ENCODE measurements around the gene WDFY4.

Gene WDFY4

DNA sequence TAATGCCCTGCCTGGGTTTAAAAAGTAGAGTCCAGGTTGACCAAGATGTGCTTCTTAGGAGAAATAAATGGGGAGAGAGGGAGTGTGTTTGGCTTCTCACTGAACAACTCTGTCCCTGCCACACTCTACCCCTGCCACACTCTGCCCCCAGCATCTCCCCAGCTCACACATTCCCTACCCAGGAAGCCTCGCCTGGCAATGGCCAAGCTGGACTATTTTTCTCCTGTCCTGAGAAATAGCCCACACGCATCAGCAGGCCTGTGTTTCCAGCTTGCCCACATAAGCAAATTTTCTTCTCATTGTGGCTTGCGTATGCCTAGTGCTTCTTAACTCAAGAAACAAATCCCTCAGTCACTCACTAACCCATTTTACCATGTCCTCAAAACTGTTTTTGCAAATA, 253.1 kb downstream of the WDFY4 start:
- no peak for DNase-seq (ENCODE audit: low read depth in 2 of 3, low spot score in 2 of 3)

DNA sequence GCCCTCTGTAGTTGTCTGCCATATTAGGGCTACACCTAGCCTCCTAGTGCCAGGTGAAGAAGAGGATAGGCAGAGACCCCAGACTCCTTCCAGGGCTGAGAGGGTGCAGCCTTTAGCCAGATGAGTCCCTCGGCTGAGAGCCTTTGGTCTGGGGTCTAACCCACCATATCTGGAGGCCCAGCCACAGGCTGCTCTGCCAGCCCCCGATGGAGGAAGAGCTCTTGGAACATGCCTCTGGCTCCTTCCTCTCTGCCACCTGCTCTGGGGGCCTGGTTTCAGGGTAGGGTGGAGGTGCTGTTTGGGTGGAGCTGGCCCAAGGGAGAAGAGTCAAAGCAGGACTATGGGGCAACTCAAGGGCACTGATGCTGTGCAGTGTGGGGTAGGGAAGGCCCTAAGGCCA, 253.6 kb downstream of the WDFY4 start:
- no peak for DNase-seq (ENCODE audit: low read depth in 2 of 3, low spot score in 2 of 3)

DNA sequence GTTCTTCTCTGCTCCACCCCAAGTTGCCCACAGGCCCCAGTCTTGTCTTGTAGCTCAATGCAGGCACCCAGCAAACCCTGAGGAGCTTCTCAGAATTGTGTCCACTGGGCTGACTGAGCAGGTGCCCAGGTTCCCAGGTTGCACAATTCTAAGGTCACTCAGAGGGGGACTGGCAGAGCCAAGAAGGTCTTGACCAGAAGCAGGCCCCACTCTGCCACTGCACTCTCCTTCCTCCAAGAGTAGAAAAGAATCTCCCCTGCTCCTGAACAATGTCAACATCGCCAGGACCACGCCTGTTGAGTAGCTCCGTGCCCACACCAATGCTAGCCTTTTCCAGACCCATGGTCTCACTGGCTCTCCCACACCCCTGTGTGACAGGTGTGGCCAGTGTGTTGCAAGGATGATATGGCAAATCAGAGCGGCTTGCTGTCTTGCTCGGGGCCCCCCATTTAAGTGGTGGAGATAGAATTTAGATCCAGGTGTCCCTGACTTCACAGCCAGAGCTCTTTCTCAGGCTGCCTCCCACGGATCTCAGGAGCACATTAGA, 254.4 kb downstream of the WDFY4 start:
- DNase-seq (ENCODE audit: low read depth in 2 of 3, low spot score in 2 of 3) = no peak

DNA sequence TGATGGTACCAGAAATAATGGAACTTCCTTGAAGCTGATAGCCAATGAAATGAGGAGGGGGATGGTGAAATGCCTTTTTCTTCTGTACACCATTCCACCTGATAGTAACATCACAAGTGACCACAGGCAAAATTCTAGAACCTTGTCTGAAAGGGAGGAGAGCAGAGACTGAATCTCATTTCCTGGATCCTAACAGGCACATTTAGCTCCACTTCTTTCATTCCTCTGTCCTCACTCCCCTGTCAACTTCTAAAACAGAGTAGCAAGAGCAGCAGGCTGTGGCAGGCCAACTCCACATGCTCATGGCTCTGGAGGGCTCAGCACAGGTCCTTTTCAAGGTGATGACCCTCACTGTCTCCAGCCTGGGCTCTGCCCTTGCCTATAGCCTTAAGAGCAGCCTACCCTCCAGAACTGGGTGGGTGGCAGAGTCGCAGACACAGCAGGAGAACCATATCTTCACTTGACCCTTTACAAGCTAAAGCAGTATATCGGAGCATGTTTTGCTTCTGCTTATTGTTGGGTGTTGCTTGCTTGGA, 255.2 kb downstream of the WDFY4 start, which contains the start of gene LRRC18:
Gene LRRC18 (minus strand): TSS at position 51 of the 536 bp plus-strand sequence. CDS start 25,685 bp downstream, outside the sequence.
- no peak for DNase-seq (ENCODE audit: low read depth in 2 of 3, low spot score in 2 of 3)

DNA sequence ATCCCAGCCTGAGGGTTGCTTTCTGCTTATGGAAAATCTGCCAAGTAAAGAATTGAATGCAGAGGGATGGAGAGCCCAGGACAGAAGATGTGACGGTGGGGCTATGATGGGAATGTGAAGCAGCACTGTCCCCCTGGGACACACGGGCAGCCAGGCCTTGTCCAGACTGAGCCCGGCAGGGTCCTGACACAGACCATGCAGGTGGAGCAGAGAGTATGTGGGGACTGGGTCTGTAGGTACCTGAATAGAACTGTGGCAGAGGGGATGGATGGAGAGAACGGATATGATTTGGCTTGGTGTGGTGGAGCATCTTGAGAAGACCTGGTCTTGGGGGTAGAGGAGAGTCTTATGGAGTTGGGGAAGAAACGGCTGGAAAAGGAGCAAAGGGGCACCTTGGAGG, 255.7 kb downstream of the WDFY4 start:
- DNase-seq (ENCODE audit: low read depth in 2 of 3, low spot score in 2 of 3) = no peak

DNA sequence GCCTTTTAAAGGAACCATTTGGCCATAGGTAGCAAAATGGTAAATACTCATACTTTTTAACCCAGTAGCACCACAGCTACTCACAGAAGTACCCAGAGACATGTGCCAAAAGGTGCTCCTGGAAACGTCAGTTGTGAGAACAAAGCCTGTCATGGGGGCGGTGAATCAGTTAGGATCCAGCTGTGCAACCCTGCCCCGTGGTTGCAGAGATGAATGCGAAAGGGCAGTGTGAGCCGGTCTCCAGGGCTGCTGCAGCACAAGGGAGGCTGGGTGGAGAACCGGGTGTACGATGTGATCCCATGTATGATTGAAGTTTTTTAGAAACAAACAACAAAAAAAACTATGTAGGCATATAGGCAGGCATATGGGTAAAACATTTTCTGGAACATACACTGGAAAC, 256.3 kb downstream of the WDFY4 start:
- DNase-seq (ENCODE audit: low read depth in 2 of 3, low spot score in 2 of 3) = no peak

DNA sequence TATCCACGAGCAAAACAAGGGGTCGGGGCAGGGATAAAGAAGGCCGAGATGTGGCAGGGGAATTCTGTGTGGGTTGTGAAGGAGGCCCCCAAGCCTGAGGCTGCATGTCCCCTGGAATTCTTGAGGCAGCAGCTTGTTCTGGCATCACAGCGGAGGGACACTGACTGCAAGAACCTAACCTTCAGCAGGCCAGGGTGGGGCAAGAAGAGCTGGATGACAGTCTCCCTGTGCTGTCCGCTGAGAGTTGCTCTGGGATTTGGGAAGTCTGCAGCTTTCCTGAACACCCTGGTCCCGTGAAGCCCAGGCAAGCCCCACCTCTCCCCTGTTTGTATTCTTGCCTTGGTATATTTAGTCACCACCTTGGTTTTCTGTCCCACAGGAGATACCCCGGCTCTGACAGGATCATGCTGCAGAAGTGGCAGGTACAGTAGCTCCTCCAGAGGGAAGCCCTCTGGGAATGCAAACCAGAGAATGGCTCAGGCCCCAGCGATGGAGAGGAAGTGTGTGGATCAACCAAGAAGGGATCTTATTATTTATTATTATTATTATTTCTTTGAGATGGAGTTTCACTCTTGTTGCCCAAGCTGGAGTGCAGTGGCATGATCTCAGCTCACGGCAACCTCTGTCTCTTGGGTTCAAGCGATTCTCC, 256.9 kb downstream of the WDFY4 start:
- no peak for DNase-seq (ENCODE audit: low read depth in 2 of 3, low spot score in 2 of 3)

DNA sequence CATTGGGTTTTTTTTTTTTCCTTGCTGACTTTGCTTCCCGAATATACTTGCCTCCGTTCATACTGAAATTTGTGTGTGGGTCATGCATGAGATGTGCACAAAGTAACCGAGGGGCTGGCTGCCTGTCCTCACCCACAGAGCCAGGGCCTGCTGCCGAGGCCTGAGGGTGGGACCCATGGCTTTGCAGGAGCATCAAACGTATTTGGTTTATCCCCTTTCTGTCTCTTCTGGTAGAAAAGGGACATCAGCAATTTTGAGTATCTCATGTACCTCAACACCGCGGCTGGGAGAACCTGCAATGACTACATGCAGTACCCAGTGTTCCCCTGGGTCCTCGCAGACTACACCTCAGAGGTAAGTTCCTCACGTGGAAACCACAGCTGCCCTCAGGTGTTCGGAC, 258.4 kb downstream of the WDFY4 start:
- no peak for DNase-seq (ENCODE audit: low read depth in 2 of 3, low spot score in 2 of 3)

DNA sequence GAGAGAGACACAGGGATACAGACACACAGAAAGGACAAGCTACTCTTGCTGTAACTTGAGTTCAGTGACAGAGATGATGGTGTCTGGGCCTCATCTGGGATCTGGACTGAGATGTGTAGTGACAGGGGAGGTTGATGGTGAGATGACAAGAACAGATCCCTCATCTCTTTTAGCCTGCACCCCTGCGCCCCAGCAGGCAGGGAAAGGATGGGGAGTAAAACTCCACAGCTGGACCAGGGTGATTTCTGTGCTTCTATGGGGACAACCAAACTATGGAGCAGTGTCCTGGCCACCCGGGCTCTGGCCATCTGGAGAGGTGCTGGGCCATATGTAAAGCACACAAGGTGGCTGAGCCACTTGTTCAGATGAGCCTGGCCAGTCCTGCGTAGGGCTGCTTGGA, 259.5 kb downstream of the WDFY4 start:
- no peak for DNase-seq (ENCODE audit: low read depth in 2 of 3, low spot score in 2 of 3)

DNA sequence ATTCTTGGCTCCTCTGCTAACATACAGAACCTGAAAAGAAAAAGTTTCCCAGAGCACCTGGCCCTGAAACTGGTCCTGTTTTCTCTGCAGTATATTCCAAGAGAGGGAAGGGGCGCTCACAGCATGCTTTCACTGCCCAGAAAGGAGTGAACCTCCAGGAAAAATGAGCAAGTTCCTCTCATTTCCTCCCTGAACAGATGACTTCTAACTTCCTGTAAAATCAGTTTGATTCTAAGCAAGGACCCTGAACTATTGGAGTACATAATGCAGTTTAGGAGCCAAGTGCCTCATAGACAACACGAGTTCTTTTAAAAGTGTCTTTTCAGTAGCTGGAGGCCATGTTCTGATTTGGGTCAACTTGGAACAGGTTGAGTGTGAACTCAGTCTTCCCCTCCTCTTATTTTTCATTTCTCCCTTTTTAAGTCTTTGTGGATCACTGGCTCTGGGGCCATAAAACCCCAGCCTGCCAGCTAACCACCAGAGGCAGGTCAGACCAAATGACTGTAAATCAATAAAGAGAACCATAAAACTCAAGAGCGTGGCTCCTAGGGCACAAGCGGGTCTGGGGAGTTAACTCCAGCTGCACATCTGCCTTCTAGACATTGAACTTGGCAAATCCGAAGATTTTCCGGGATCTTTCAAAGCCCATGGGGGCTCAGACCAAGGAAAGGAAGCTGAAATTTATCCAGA, 260.9 kb downstream of the WDFY4 start:
- DNase-seq (ENCODE audit: low read depth in 2 of 3, low spot score in 2 of 3) = no peak

DNA sequence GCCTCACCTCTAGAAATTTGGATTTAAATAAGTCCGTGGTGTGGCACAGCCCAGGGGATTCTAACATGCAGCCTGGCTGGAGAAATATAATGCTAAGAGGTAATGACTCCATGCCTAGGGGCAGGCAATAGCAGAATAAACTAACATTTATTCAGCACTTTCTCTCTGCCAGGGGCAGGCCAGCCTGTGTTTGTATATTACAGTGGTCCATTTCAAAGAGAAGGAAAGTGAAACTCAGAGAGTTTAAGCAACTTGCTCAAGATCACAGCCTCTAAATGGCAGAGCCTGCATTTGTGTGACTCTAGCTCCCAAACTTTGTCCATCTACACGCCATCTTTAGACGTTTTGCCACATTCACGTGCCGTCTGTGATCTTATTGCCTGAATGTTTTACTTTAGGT, 261.7 kb downstream of the WDFY4 start:
- no peak for DNase-seq (ENCODE audit: low read depth in 2 of 3, low spot score in 2 of 3)

DNA sequence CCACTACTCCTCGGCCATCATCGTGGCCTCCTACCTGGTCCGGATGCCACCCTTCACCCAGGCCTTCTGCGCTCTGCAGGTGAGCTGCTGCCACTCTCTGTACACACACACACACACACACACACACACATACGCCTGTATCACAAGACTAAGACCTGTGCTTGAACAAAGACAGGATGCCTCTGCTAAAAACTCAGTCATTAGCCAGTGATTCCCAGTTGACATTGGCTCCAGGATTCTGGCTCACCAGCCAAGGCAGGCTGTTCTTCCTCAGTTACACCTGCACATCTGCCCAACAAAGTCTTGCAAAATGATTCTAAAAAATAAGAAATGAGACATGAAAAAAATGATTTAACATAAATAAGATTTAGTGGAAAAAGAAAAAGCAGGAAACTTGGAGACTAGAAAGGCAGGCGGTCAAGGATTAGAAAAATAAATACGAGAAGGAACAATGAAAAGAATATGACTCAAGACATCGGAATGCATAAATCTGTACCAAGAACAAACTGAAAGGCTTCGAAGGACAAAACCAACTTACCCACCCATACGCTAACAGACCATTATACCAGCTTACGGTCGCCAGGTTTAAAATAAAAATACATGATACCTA, 262.3 kb downstream of the WDFY4 start:
- no peak for DNase-seq (ENCODE audit: low read depth in 2 of 3, low spot score in 2 of 3)

DNA sequence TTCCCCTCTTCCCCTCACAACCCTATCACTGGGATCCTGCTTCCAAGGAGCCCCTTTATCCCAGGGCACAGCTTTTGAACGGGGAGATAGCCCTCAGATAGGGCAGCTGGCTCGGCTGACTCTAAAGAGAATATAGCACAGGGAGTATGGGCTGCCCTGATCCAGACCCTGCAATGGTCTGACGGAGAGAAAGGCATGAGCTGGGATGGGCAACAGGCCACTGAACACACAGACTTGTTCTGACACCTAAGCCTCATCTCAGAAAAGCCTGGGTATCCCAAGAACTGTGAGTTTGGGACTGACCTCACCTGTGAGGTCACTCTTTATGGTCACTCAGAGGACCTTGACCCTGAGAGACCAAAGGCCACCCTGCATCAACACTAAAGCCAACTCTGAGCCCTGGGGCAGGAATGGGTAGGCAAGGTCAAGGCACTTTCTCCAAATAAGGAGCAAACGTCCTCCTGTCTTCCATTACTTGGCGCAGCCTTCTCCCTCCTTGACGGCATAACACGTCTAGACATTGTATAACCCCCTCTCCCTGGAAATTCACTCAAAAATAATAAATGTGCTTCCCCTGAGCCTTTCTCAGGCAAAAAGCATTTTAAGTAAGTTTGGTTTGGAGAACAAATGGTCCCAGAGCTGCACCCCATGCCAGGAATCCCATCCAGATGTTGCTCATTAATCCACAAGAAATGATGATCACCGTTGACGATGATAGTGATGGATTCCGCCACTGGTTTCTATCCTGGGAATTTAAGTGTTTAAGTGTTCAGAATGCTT, 263.2 kb downstream of the WDFY4 start:
- no peak for DNase-seq (ENCODE audit: low read depth in 2 of 3, low spot score in 2 of 3)

DNA sequence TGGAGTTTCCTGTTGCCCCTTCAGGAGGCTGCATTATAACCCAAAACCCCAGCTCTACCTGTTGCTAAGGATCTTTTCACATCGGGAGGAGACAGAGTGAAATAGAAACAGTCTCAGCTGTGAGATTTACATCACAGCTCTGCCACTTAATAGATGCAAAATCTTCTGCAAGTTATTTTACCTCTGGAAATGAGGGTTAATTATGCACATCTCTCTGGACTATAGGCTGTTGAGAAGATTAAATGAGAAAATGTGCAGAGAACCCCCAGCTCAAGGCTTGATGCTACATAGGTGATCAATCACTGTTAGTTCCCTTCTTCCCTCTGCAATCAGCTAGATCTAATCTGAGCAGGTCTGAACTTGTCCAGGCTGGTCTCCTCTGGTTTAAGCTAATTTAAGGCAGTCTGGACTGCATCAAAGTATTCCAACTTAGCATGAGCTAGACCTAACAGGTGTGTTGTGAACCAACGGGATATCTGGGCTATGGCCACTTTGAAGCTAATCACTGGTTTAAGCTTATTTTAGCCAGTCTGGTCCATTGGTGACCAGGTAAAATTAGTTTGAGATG, 263.9 kb downstream of the WDFY4 start:
- no peak for DNase-seq (ENCODE audit: low read depth in 2 of 3, low spot score in 2 of 3)

DNA sequence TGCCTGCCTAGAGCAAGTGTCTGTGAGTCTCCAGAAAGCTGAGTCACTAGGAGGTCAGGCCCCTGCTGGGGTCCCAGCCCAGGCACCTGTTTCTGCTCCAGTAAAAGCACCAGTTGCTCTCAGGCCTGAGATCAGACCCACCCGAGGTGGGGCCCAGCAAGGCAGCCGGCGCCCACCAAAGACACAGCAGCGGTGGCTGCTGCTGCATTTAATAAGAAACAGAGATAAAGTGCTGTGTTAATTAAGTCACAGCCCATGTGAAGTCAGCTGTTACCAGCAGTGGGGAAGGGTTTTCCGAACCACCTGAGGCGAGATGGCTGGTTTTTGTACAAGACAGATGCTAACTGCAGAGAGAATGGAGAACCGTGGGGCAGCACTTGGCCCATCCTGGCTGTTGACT, 267.0 kb downstream of the WDFY4 start:
- no peak for DNase-seq (ENCODE audit: low read depth in 2 of 3, low spot score in 2 of 3)

DNA sequence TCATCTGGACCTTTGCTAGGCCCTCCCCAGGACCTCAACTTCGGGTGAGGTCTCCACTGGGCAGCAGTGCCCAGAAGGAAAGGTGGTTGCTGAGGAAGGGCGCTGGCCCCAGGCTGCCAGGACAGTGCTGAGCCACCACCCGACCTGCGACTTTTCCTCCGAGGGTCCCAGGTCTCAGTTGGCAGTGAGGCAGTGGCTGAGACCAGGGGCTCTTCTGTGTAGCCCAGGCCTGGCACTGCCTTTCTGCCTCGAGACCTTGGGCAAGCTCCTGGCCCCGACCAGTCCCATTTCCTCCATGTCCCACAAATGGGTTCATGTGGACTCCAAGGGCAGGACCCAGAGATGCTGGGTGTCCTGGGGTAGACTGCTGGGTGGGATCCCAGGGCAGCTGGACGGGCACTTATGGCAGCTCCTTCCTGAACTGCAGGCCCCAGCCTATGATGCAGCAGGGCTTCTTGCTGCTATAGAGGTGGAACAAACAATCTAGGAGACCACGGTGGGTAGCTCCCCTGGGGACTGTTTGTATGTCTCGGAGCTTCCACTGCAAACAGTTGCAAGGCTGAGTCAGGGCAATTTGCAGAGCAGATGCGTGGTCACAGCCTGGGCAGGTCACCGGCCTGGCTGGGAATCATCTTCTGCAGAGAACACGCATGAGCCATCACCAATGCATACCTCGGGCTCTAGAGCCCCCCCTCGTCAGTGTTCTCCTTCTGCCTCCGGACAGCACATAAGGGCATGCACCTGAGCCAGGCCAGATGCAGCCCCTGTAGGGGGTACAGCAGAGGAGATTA, 272.9 kb downstream of the WDFY4 start:
- no peak for DNase-seq (ENCODE audit: low read depth in 2 of 3, low spot score in 2 of 3)

DNA sequence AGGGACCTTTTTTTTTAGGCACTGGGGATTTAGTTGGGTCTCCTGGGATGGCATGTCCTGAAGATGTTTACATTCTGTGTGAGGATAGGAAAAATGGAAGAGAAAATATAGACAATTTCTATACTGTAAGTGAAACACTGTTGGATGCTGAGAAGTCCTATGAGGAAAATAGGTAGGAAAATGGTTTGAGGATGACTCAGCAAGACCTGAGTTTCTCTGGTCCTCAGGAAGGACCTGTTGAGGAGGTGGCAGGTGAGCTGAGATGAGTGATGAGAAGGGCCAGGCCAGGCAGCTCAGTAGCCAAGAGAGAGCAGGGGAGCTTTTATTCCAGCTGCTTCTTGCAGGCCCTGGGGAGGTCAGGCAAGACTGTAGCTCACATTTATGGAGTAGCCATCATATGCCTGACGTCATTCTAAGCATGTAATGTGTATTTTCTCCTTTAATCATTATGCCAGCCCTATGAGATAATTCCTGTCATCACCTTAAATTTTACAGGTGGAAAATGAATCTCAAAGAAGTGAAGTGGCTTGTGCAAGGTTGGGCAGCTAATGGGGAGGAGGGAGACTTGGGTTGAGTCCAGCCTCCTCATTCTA, 274.0 kb downstream of the WDFY4 start:
- DNase-seq (ENCODE audit: low read depth in 2 of 3, low spot score in 2 of 3) = no peak

DNA sequence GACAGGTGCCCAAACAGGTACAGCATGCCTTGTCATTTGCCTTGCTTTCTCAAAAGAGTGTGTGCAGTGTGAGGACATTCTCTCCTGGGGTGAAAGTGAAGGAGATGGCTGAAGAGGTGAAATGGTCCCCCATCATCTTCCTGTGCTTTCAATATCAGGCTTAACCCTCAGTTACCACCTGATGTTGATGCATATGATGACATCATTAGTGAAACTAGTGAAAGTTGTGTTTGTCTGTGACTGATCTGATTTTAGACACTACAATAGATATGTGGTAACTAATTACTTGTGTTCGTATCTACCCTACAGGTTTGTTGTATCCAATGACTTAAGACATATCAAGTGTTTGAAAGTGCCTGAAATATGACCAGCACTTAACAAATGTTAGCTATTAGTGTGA, 279.4 kb downstream of the WDFY4 start:
- no peak for DNase-seq (ENCODE audit: low read depth in 2 of 3, low spot score in 2 of 3)

DNA sequence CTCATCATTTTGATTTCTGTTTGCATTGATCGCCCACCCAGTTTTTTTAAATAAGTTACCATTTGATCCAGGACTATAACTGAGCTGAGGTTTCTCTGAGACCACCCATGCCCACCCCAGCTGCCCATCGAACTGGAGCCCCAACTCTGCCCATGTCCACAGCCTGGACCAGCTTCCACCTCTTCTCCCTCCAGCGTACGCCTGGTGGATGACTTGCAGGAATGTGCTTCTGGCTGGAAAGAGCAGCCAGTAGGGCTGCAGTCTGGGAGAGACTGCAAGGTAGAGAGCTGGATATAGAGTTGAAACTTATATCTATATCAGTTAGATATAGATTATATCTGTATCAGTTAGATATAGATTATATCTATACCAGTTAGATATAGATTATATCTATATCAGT, 280.8 kb downstream of the WDFY4 start:
- no peak for DNase-seq (ENCODE audit: low read depth in 2 of 3, low spot score in 2 of 3)

DNA sequence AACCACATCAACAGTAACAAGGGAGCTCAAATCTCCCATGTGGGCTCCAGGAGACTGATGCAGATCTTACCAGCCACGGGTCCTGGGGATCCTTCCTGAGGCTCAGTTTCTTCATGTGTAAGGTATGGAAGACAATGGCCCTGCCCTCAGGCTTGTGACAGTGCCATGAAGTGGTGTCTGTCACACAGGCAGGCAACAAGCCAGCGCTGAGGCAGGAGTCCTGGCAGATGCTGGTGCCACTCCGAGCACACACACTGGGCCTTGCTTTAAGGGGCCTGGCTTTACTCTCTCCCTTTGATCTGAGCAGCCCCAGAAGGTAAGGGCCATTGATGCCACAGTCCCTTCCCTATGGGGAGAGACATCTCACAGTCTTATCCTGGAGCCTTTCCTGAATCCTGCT, 283.4 kb downstream of the WDFY4 start:
- no peak for DNase-seq (ENCODE audit: low read depth in 2 of 3, low spot score in 2 of 3)
